SK-N-SH treated with all-trans-retinoic acid at 6 μM for 48 hours (cell line): Measurements from ENCODE around the gene C1QC.

Experiments
- ATAC-seq: fragments of 200-7000 bp; cut with Tn5 transposase; 3 replicates; pipeline ENCODE4 v1.9.1; 2020; ENCODE audit warnings: mild to moderate bottlenecking, moderate library complexity
- ARNTL ChIP-seq: fragments of 450-650 bp; formaldehyde crosslinking; IDR thresholded peaks from 2 replicates; pipeline ENCODE4 v1.5.0; 2020; ENCODE audit warnings: low read depth, mild to moderate bottlenecking, moderate library complexity, borderline replicate concordance
- BACH2 ChIP-seq: fragments of 250-450 bp; sonication (Bioruptor Pico); IDR thresholded peaks from 2 replicates; pipeline ENCODE4 v1.9.0; 2021; ENCODE audit warnings: mild to moderate bottlenecking, borderline replicate concordance
- CREB5 ChIP-seq: fragments of 250-450 bp; sonication (Bioruptor Pico); IDR thresholded peaks from 2 replicates; pipeline ENCODE4 v1.5.1; 2020; ENCODE audit warnings: low read depth, mild to moderate bottlenecking, moderate library complexity
- CSRNP3 ChIP-seq: fragments of 250-450 bp; sonication (Bioruptor Pico); IDR thresholded peaks from 2 replicates; pipeline ENCODE4 v1.5.1; 2021; ENCODE audit warnings: mild to moderate bottlenecking, moderate library complexity
- ESRRG ChIP-seq: fragments of 250-450 bp; sonication (Bioruptor Pico); IDR thresholded peaks from 2 replicates; pipeline ENCODE4 v1.6.1; 2021; ENCODE audit warnings: mild to moderate bottlenecking
- GLIS3 ChIP-seq: fragments of 250-450 bp; sonication (Bioruptor Pico); IDR thresholded peaks from 2 replicates; pipeline ENCODE4 v1.5.0; 2020; ENCODE audit warnings: mild to moderate bottlenecking, moderate library complexity
- ISL1 ChIP-seq: fragments of 250-450 bp; sonication (Bioruptor Pico); IDR thresholded peaks from 2 replicates; pipeline ENCODE4 v2.1.2; 2022; ENCODE audit warnings: mild to moderate bottlenecking, moderate library complexity
- OSR1 ChIP-seq: fragments of 250-450 bp; sonication (Bioruptor Pico); IDR thresholded peaks from 2 replicates; pipeline ENCODE4 v1.8.0; 2022; ENCODE audit warnings: moderate library complexity, mild to moderate bottlenecking, inconsistent platforms
- PATZ1 ChIP-seq: fragments of 250-450 bp; sonication (Bioruptor Pico); IDR thresholded peaks from 2 replicates; pipeline ENCODE4 v1.8.0; 2020; ENCODE audit warnings: mild to moderate bottlenecking, moderate library complexity, borderline replicate concordance
- POU6F1 ChIP-seq: fragments of 250-450 bp; sonication (Bioruptor Pico); IDR thresholded peaks from 2 replicates; pipeline ENCODE4 v1.8.0; 2021; ENCODE audit warnings: low read depth, mild to moderate bottlenecking, moderate library complexity, borderline replicate concordance
- PPARA ChIP-seq: fragments of 250-450 bp; sonication (Bioruptor Pico); IDR thresholded peaks from 2 replicates; pipeline ENCODE4 v1.5.0; 2020; ENCODE audit warnings: mild to moderate bottlenecking, borderline replicate concordance
- SNAI2 ChIP-seq: fragments of 250-450 bp; sonication (Bioruptor Pico); IDR thresholded peaks from 2 replicates; pipeline ENCODE4 v1.5.0; 2020; ENCODE audit warnings: mild to moderate bottlenecking, moderate library complexity
- TCF4 ChIP-seq: fragments of 250-450 bp; sonication (Bioruptor Pico); IDR thresholded peaks from 2 replicates; pipeline ENCODE4 v1.8.0; 2021; ENCODE audit warnings: mild to moderate bottlenecking, moderate library complexity, borderline replicate concordance
- TOX ChIP-seq: fragments of 250-450 bp; sonication (Bioruptor Pico); IDR thresholded peaks from 2 replicates; pipeline ENCODE4 v1.8.0; 2021; ENCODE audit warnings: mild to moderate bottlenecking, moderate library complexity, borderline replicate concordance
- TSHZ2 ChIP-seq: fragments of 250-450 bp; sonication (Bioruptor Pico); IDR thresholded peaks from 2 replicates; pipeline ENCODE4 v1.5.0; 2020; ENCODE audit warnings: mild to moderate bottlenecking, moderate library complexity
- ZC3H10 ChIP-seq: fragments of 250-450 bp; sonication (Bioruptor Pico); IDR thresholded peaks from 2 replicates; pipeline ENCODE4 v1.5.1; 2021; ENCODE audit warnings: mild to moderate bottlenecking, moderate library complexity
- ZFP3 ChIP-seq: fragments of 250-450 bp; sonication (Bioruptor Pico); IDR thresholded peaks from 2 replicates; pipeline ENCODE4 v1.5.0; 2020; ENCODE audit warnings: mild to moderate bottlenecking, moderate library complexity
- ZFP30 ChIP-seq: fragments of 450-650 bp; formaldehyde crosslinking; IDR thresholded peaks from 2 replicates; pipeline ENCODE4 v1.5.0; 2022; ENCODE audit warnings: mild to moderate bottlenecking, moderate library complexity
- ZNF565 ChIP-seq: fragments of 450-650 bp; formaldehyde crosslinking; conservative IDR thresholded peaks from 2 replicates; pipeline ENCODE4 v1.5.0; 2020; ENCODE audit warnings: low read depth, mild to moderate bottlenecking, moderate library complexity
- ZNF70 ChIP-seq: fragments of 450-650 bp; formaldehyde crosslinking; IDR thresholded peaks from 2 replicates; pipeline ENCODE4 v1.5.0; 2020; ENCODE audit warnings: mild to moderate bottlenecking, moderate library complexity
- ZNF8 ChIP-seq: fragments of 450-650 bp; formaldehyde crosslinking; IDR thresholded peaks from 2 replicates; pipeline ENCODE4 v1.5.0; 2020; ENCODE audit warnings: mild to moderate bottlenecking, moderate library complexity

C1QC gene

GRCh38 chr1:22636353-22636752 is 7.1 kb upstream of the C1QC start, which contains the start of gene C1QA:
Gene C1QA (plus strand): TSS chr1:22636628. CDS start chr1:22637617, 989 bp downstream.
- no peak for ATAC-seq
- TF ChIP-seq OSR1 (CRISPR knock-in tag) = no peak
- TF ChIP-seq ARNTL (CRISPR knock-in tag) = no peak
- TF ChIP-seq ZNF565 = no peak
- TF ChIP-seq TSHZ2 (CRISPR knock-in tag) = no peak
- TF ChIP-seq TCF4 (CRISPR knock-in tag) = no peak
- no peak for TF ChIP-seq ZFP30 (CRISPR knock-in tag)
- TF ChIP-seq POU6F1 (CRISPR knock-in tag) = no peak
- no peak for TF ChIP-seq CSRNP3
- no peak for TF ChIP-seq BACH2 (CRISPR knock-in tag)
- no peak for TF ChIP-seq CREB5 (CRISPR knock-in tag)
- no peak for TF ChIP-seq SNAI2 (CRISPR knock-in tag)
- TF ChIP-seq ZC3H10 (CRISPR knock-in tag) = no peak
- TF ChIP-seq ESRRG = no peak
- no peak for TF ChIP-seq ZNF70 (CRISPR knock-in tag)
- no peak for TF ChIP-seq ISL1 (CRISPR knock-in tag)
- TF ChIP-seq PATZ1 (CRISPR knock-in tag) = no peak
- no peak for TF ChIP-seq PPARA (CRISPR knock-in tag)
- no peak for TF ChIP-seq ZFP3 (CRISPR knock-in tag)
- no peak for TF ChIP-seq TOX
- TF ChIP-seq, all 23 proteins: peak for 0

- ATAC-seq = no peak
- no peak for TF ChIP-seq ZNF8 (CRISPR knock-in tag)
- no peak for TF ChIP-seq ZC3H10 (CRISPR knock-in tag)
- no peak for TF ChIP-seq CREB5 (CRISPR knock-in tag)
- TF ChIP-seq ESRRG = no peak
Observed at GRCh38 chr1:22636927-22637326, 6.5 kb upstream of the C1QC start.

- no peak for ATAC-seq
- TF ChIP-seq GLIS3 (no peak), CSRNP3 (no peak), POU6F1 (CRISPR knock-in tag) (no peak), ARNTL (CRISPR knock-in tag) (no peak), ZFP3 (CRISPR knock-in tag) (no peak), CREB5 (CRISPR knock-in tag) (no peak)
Observed at GRCh38 chr1:22637907-22638445, 5.5 kb upstream of the C1QC start.
